Transverse colon (tissue), 4 donors: ENCODE measurements around the gene PALLD. TPM values are rescaled to one million over a fixed set of nuclear protein-coding genes. Genes with fewer than 3 reads are reported as not detected.

Experiments used
- DNase-seq: peaks from one replicate; pipeline ENCODE4 v3.0.0-alpha.2; 2019
- H3K27ac ChIP-seq, 4 donors: fragments of 200-600 bp; sonication (generic); 2 replicates each; pipeline ENCODE4 v1.5.1; 2016 to 2018; ENCODE audit warnings: inconsistent platforms in 4 of 4
- H3K27me3 ChIP-seq: fragments of 200-600 bp; sonication (generic); 2 replicates; pipeline ENCODE4 v1.5.1; 2017; ENCODE audit warnings: inconsistent platforms
- H3K36me3 ChIP-seq, 4 donors: fragments of 200-600 bp; sonication (generic); 2 replicates each; pipeline ENCODE4 v1.5.1; 2017 to 2019; ENCODE audit warnings: inconsistent platforms in 4 of 4
- H3K4me1 ChIP-seq, 4 donors: fragments of 200-600 bp; sonication (generic); 2 replicates each; pipeline ENCODE4 v1.5.1; 2017 to 2020; ENCODE audit warnings: inconsistent platforms in 4 of 4
- H3K4me3 ChIP-seq, 4 donors: fragments of 200-600 bp; sonication (generic); 1 replicate in 1 of 4; 2 replicates in 3 of 4; pipeline versions ENCODE4 v1.5.1 to v1.6.1; 2017 to 2019; ENCODE audit warnings: inconsistent platforms in 4 of 4
- H3K9me3 ChIP-seq, 2 donors: fragments of 200-600 bp; sonication (generic); 2 replicates each; pipeline ENCODE4 v1.5.1; 2017 to 2019; ENCODE audit warnings: inconsistent platforms in 2 of 2
- EP300 ChIP-seq: sonication (generic); formaldehyde crosslinking; IDR thresholded peaks from one replicate; pipeline ENCODE4 v1.6.1; 2017; ENCODE audit warnings: antibody characterized with exemption, low read depth
- POLR2A ChIP-seq: fragments of 450-650 bp; IDR thresholded peaks from one replicate; pipeline ENCODE4 v1.6.1; 2016; ENCODE audit warnings: antibody characterized with exemption, mild to moderate bottlenecking, moderate library complexity
- POLR2AphosphoS5 ChIP-seq, 3 donors: sonication (generic); formaldehyde crosslinking; IDR thresholded peaks; one replicate each; pipeline ENCODE4 v1.6.1; 2016; ENCODE audit warnings: antibody characterized with exemption in 3 of 3
- WGBS, 2 donors: methylation state at CpG; one replicate each; pipeline ENCODE4 v1.1.5; 2018; ENCODE audit warnings: low coverage in 1 of 2; 5-methylcytosine and 5-hydroxymethylcytosine counted together
- in situ Hi-C, 4 donors: fragments of 200-750 bp; cut with MboI; loops; one replicate each; pipeline versions ENCODE4 v1.15.0 to v1.15.1; 2017; ENCODE audit warnings: low sequenced_read_pairs in 3 of 4, low pct_ligation_motif_present in 1 of 4, low pct_unique_long_range_greater_than_20kb in 1 of 4
- intact Hi-C: fragments of 100-400 bp; cut with DNase I; formaldehyde crosslinking; loops from one replicate; pipeline ENCODE4 v1.15.1; 2023; ENCODE audit warnings: low total_unique reads
- total RNA-seq, 4 donors: library from RNA; depleted of rRNA; stranded (reverse); fragments of >200 nt; gene quantifications; one replicate each; pipeline ENCODE4 v1.1.0, GENCODE V29; 2016
- TF ChIP-seq, protein P1 (sequence below), 5 experiments: fragments of 200-600 bp in 3 of 5; fragments of 450-650 bp in 2 of 5; sonication (generic) in 3 of 5; IDR thresholded peaks; 1 replicate in 2 of 5; 2 replicates in 3 of 5; pipeline ENCODE4 v1.5.1; 2016 to 2017; ENCODE audit warnings: antibody characterized with exemption in 5 of 5, inconsistent platforms in 3 of 5, mild to moderate bottlenecking in 2 of 5, moderate library complexity in 1 of 5

PALLD gene
- total RNA-seq, 4 donors from 2014 or later, result 230 to 309 (median 278) TPM

- H3K27ac ChIP-seq, result no peak overlapping the region
- intact Hi-C loops (no loop called here), in situ Hi-C loops (no loop called here)
- WGBS, 2 donors, result 69 to 82% methylated on average over 4 of the region's 4 CpGs
- H3K36me3 ChIP-seq, result no peaks in the 10 kb centered on the region
- DNase-seq, result no peak
- no peaks in the 10 kb centered on the region for H3K4me1 ChIP-seq
- no peak overlapping the region for H3K4me3 ChIP-seq
- H3K9me3 ChIP-seq, result no peaks in the 10 kb centered on the region
- H3K27me3 ChIP-seq, result no peaks in the 10 kb centered on the region
- TF ChIP-seq POLR2A, result no peak
- no peak for TF ChIP-seq POLR2AphosphoS5 (IDR thresholded peaks at IDR 0.05)
- TF ChIP-seq EP300, result no peak
- TF ChIP-seq, protein P1, sequence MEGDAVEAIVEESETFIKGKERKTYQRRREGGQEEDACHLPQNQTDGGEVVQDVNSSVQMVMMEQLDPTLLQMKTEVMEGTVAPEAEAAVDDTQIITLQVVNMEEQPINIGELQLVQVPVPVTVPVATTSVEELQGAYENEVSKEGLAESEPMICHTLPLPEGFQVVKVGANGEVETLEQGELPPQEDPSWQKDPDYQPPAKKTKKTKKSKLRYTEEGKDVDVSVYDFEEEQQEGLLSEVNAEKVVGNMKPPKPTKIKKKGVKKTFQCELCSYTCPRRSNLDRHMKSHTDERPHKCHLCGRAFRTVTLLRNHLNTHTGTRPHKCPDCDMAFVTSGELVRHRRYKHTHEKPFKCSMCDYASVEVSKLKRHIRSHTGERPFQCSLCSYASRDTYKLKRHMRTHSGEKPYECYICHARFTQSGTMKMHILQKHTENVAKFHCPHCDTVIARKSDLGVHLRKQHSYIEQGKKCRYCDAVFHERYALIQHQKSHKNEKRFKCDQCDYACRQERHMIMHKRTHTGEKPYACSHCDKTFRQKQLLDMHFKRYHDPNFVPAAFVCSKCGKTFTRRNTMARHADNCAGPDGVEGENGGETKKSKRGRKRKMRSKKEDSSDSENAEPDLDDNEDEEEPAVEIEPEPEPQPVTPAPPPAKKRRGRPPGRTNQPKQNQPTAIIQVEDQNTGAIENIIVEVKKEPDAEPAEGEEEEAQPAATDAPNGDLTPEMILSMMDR (IDR thresholded peaks at IDR 0.05), result no peak
These were observed 52.3 kb downstream of the PALLD start for GRCh38 chr4:168549143-168549542.

DNA sequence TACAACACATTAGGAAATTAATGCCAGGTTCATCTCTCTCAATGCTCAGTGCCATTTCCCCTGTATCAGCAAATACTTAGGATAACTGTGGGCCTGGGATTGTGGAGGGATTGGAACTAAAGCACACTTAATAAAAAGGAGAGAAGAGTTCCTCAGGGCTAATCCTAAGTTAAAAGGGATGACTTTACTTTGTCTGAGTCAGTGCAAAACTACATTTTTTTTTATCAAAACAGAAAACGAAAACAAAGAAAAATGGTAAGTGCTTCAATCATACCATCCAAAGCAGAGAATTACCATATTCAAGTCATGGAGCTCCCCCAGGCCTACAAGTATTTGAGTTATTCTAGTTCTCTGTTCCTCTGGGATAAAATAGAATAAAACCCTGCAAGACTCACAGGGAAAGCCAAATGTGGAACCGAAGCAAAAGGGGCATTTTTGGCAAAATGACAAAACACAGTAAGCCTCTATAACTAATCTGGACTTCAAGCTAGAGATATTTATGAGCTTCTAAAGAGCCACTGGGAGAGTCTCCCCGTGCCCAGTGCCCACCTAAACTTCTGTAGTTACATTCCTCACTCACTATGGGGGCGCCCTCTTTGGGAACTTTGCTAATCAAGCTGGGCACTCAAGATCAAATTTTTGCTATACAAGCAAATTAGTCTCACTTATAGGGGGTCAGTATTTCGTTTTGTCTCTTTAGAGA, 53.4 kb downstream of the PALLD start:
- Histone ChIP-seq H3K9me3 (no peaks in the 10 kb centered on the region), H3K27ac (no peak overlapping the region), H3K36me3 (no peaks in the 10 kb centered on the region), H3K4me1 (no peaks in the 10 kb centered on the region), H3K4me3 (no peak overlapping the region), H3K27me3 (no peaks in the 10 kb centered on the region)
- intact Hi-C loops, result no loop called here
- no peak for DNase-seq
- in situ Hi-C loops, result no loop called here
- TF ChIP-seq POLR2AphosphoS5 (IDR thresholded peaks at IDR 0.05) (no peak), POLR2A (no peak), EP300 (no peak)
- TF ChIP-seq, protein P1 (IDR thresholded peaks at IDR 0.05), result no peak
- 68 to 73% methylated on average over 4 to 5 of the region's 5 CpGs for WGBS, 2 donors

- Histone ChIP-seq H3K4me1 (no peaks in the 10 kb centered on the region), H3K36me3 (no peaks in the 10 kb centered on the region), H3K27me3 (no peaks in the 10 kb centered on the region), H3K27ac (no peak overlapping the region), H3K4me3 (no peak overlapping the region), H3K9me3 (no peaks in the 10 kb centered on the region)
- in situ Hi-C loops, result no loop called here
- intact Hi-C loops, result no loop called here
- TF ChIP-seq POLR2A, result no peak
- no peak for DNase-seq
- 81 to 100% methylated on average over 1 of the region's 1 CpG for WGBS, 2 donors
These were observed 54.4 kb downstream of the PALLD start for GRCh38 chr4:168551211-168551610.

DNA sequence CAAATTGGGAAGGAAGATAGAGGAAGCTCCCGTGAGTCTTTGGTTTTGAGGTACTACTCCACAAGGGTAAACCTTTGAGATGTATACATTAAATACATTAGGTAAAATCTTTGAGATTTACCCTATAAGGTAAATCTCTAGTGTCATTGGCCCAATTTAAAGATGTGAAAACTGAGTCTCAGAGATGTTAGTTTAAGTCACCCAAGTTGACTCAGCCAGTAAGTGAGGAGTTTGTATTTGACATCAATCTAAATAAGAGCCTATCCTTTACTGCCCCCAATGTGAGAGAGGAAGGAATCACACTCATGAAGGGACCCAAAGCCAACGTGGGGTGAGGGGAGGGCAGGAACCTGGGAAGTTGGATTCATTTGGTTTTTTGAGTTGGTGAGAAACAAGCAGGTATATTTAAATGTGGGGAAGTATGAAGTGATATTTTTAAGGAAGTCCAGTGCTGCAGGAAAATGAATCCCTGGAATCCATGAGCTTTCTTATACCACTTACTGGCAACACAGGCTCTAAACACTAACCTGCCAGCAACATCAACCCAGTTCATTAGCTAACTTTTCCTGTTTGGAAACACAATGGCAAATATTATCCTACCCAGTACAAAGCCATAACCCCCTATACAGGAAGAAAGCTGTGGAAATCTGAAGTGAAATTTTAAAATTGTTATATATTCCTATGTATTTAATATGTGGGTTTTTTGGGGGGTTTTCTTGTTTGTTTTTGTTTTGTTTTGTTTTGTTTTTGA, 55.3 kb downstream of the PALLD start:
- no peak for DNase-seq
- H3K36me3 ChIP-seq, result no peaks in the 10 kb centered on the region
- intact Hi-C loops, result no loop called here
- no peaks in the 10 kb centered on the region for H3K9me3 ChIP-seq
- no peak overlapping the region for H3K27ac ChIP-seq
- TF ChIP-seq POLR2A (no peak), POLR2AphosphoS5 (IDR thresholded peaks at IDR 0.05) (no peak)
- TF ChIP-seq, protein P1 (IDR thresholded peaks at IDR 0.05), result no peak
- 50 to 63% methylated on average over 2 of the region's 2 CpGs for WGBS, 2 donors
- no peaks in the 10 kb centered on the region for H3K4me1 ChIP-seq
- H3K27me3 ChIP-seq, result no peaks in the 10 kb centered on the region
- no peak overlapping the region for H3K4me3 ChIP-seq
- in situ Hi-C loops, result no loop called here
